Measurements from ENCODE around the gene SSTR3. TPM values are rescaled to one million over a fixed set of nuclear protein-coding genes. Genes with fewer than 3 reads are reported as not detected.

SSTR3 gene
- total RNA-seq, 4 donors from 2014 or later, result 0.16 to 0.41 TPM; not detected in 2

DNA sequence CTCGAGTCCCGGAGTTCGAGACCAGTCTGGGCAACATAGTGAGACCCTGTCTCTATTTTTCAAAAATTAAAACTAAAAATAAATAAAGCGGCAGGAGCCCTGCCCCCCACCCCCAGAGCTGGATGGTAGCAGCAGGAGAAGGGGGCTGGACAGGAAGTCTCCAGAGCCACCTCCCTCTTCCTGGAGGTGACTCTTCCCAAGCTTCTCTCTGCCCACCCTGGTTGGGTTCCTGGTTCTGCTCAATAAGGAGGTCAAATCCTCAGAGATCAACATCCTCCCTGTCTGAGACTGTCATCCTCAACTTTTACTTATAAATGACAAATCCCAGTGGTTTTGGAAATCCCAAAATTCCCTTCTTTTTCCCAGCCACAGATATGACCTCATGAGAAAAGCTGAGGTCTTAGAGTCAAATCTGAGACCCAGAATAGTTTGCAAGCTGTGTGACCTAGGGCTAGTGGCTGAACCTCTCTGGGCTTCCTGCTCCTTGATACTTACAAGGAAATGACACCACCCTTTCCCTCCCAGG is 25.2 kb downstream of the SSTR3 start:
- no peak for TF ChIP-seq CTCF (IDR thresholded peaks at IDR 0.05)
- no peak for TF ChIP-seq EP300 (IDR thresholded peaks at IDR 0.05; ENCODE audit: low read depth)
- TF ChIP-seq POLR2A (IDR thresholded peaks at IDR 0.05), result no peak
- no peak for TF ChIP-seq POLR2AphosphoS5 (IDR thresholded peaks at IDR 0.05)
- Histone ChIP-seq H3K36me3 (no peaks in the 10 kb centered on the region), H3K4me1 (peaks cover 23 to 57% (median 38%) of the 10 kb centered on the region in 4 donors), H3K4me3 (peak overlapping the region in 1 of 4 donors; percentile 37), H3K27me3 (no peaks in the 10 kb centered on the region), H3K9me3 (no peaks in the 10 kb centered on the region), H3K27ac (peak overlapping the region; percentile 87 to 90 (median 89))
- no peak for DNase-seq
- in situ Hi-C loops (cut with MboI; ENCODE audit: low pct_ligation_motif_present in 1 of 4, low pct_unique_long_range_greater_than_20kb in 1 of 4, low sequenced_read_pairs in 3 of 4) (no loop called here), intact Hi-C loops (cut with DNase I; ENCODE audit: low total_unique reads) (no loop called here)
- WGBS, 2 donors (ENCODE audit: low coverage in 1 of 2), result 71 to 88% methylated on average over 3 to 4 of the region's 4 CpGs

DNA sequence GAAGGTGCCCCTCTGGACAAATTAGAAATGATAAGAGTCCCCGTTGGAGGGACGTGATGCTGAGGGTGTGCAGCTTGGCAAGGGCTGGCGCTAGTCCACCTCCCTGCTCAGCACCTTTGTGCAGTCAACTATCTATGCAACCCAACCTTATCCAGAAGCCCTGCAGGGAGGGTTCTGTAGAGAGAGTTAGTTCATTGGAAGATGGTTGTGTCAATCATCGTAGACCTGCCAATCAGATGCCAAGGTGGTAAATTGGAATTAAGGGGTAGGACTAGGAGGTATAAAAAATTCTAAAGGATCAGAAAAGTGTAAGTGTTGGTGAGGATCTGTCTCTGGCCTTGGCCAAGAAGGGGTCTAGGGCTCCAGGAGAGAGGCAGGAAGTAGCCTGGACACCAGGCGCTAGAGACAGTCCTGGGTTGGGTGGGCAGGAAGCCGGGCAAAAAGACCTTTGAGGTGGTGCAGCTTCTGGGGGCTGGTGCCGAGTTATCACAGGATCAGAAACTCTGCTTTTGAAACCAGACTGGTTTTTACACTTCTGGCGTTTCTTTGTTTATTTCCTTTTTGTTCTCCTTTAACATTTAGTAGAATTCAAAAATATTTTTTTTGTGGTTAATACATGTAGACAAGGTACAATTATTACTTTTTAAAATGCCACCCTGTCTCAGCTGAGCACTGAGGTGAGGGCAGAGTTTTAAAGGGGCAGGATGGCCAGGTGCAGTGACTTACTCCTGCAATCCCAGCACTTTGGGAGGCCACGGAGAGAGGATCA is 25.9 kb downstream of the SSTR3 start:
- Histone ChIP-seq H3K27me3 (no peaks in the 10 kb centered on the region), H3K4me3 (no peak overlapping the region), H3K9me3 (no peaks in the 10 kb centered on the region), H3K4me1 (peaks cover 23 to 50% (median 36%) of the 10 kb centered on the region in 4 donors), H3K27ac (peak overlapping the region; percentile 87 to 90 (median 89)), H3K36me3 (no peaks in the 10 kb centered on the region)
- TF ChIP-seq POLR2AphosphoS5 (IDR thresholded peaks at IDR 0.05) (no peak), CTCF (IDR thresholded peaks at IDR 0.05) (no peak), EP300 (IDR thresholded peaks at IDR 0.05; ENCODE audit: low read depth) (no peak), POLR2A (IDR thresholded peaks at IDR 0.05) (no peak)
- DNase-seq, result no peak
- 55 to 63% methylated on average over 6 to 9 of the region's 9 CpGs for WGBS, 2 donors (ENCODE audit: low coverage in 1 of 2)
- in situ Hi-C loops (cut with MboI; ENCODE audit: low pct_ligation_motif_present in 1 of 4, low pct_unique_long_range_greater_than_20kb in 1 of 4, low sequenced_read_pairs in 3 of 4), result no loop called here
- intact Hi-C loops (cut with DNase I; ENCODE audit: low total_unique reads), result no loop called here

DNA sequence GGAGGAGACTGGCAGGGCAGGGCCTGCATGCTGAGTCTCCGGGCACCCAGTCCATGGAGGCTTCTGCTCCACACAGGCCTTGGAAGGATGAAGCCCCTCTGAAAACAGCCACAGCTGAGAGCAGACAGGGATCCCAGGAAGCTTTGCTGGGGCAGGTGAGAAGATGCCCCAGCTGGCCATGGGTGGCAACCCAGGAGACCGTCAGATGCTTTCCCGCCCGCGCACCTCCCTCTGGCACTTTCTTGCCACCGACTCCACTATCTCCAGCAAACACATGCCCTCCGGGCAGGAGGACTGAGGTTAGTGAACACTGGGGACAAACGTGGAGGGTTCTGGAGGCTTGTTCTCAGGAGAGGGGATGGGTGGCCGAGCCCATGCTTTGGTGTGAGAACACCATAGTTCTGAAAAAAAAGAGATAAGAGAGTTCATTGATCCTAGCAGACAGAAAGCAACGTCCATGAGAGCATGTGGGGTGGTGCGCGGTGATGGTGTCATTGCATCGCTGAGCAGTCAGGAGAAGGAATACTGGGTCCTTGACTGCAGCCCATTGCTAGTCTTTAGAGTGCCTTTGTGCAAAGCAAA is 26.5 kb downstream of the SSTR3 start:
- 42 to 81% methylated on average over 4 to 13 of the region's 13 CpGs for WGBS, 2 donors (ENCODE audit: low coverage in 1 of 2)
- Histone ChIP-seq H3K27ac (no peak overlapping the region), H3K27me3 (no peaks in the 10 kb centered on the region), H3K9me3 (no peaks in the 10 kb centered on the region), H3K4me3 (no peak overlapping the region), H3K4me1 (peaks cover 23 to 43% (median 34%) of the 10 kb centered on the region in 4 donors), H3K36me3 (no peaks in the 10 kb centered on the region)
- DNase-seq, result no peak
- no peak for TF ChIP-seq POLR2AphosphoS5 (IDR thresholded peaks at IDR 0.05)
- no peak for TF ChIP-seq EP300 (IDR thresholded peaks at IDR 0.05; ENCODE audit: low read depth)
- TF ChIP-seq CTCF (IDR thresholded peaks at IDR 0.05), result no peak
- intact Hi-C loops (cut with DNase I; ENCODE audit: low total_unique reads), result no loop called here
- in situ Hi-C loops (cut with MboI; ENCODE audit: low pct_ligation_motif_present in 1 of 4, low pct_unique_long_range_greater_than_20kb in 1 of 4, low sequenced_read_pairs in 3 of 4), result no loop called here

DNA sequence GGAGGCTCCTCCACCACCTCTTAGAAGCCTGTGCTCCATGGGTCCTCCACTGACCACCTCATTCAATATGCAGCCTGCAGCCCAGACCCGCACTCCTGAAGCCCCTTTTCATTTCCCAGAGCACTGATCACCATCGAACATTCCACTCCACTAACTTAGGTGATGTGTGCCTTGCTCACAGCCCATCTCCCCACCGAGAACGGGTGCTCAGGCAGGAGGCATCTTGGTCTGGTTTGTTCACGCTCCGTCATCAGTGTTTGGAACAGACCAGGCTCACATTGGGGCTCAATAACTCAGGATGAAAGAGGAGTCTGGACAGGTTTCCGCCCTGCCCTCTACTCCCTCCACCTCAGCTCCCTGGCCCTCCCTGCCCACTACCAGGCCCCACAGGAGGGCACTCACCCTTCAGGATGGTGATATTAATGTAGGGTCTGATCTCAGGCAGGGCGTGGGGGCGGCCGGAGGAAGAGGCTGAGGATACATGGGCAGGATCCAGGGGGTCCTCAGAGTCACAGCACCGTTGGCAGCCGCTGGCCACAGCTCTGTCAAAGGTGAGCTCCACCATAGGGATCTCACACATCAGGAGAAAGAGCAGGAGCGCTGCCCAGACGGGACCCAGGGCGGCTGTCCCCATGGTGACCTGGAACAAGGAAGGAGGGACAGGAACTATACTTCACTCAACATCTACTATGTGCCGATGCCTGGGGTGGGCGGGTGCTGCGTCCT is 27.3 kb downstream of the SSTR3 start:
- Histone ChIP-seq H3K4me3 (no peak overlapping the region), H3K27ac (no peak overlapping the region), H3K36me3 (no peaks in the 10 kb centered on the region), H3K27me3 (no peaks in the 10 kb centered on the region), H3K4me1 (peaks cover 26 to 41% (median 35%) of the 10 kb centered on the region in 4 donors), H3K9me3 (no peaks in the 10 kb centered on the region)
- TF ChIP-seq POLR2AphosphoS5 (IDR thresholded peaks at IDR 0.05), result no peak
- TF ChIP-seq POLR2A (IDR thresholded peaks at IDR 0.05), result no peak
- no peak for TF ChIP-seq EP300 (IDR thresholded peaks at IDR 0.05; ENCODE audit: low read depth)
- no peak for TF ChIP-seq CTCF (IDR thresholded peaks at IDR 0.05)
- WGBS, 2 donors (ENCODE audit: low coverage in 1 of 2), result 91% methylated on average over 18 of the region's 18 CpGs; no CpG with 5 or more reads in 1 of the 2 donors
- no peak for DNase-seq
- in situ Hi-C loops (cut with MboI; ENCODE audit: low pct_ligation_motif_present in 1 of 4, low pct_unique_long_range_greater_than_20kb in 1 of 4, low sequenced_read_pairs in 3 of 4), result no loop called here
- intact Hi-C loops (cut with DNase I; ENCODE audit: low total_unique reads), result no loop called here

Data from transverse colon (tissue), 4 donors.